NCI-H524 (cell line): ENCODE measurements around the gene NTSR1.

Source experiments
- DNase-seq, 2 experiments: peaks; one replicate each; lab custom pipeline; 2025; lab: John Stamatoyannopoulos, UW

NTSR1 gene

GRCh38 chr20:62707921-62708521, 615 bp upstream of the NTSR1 start:
- DNase-seq = peak; percentile 84 to 98

GRCh38 chr20:62709537-62709905, 885 bp downstream of the NTSR1 start:
- DNase-seq = peak; percentile 74 to 86

- DNase-seq = no peak
These were observed 1.7 kb downstream of the NTSR1 start for GRCh38 chr20:62710221-62710885.

- DNase-seq = peak in 1 of 2 experiments; percentile 26
These were observed 2.5 kb downstream of the NTSR1 start for GRCh38 chr20:62710886-62711702.

GRCh38 chr20:62711703-62712101, 3.1 kb downstream of the NTSR1 start:
- DNase-seq = peak; percentile 31 to 63

- DNase-seq = no peak
These were observed 4.0 kb downstream of the NTSR1 start for GRCh38 chr20:62712606-62713005.

- no peak for DNase-seq
These were observed 5.4 kb downstream of the NTSR1 start for GRCh38 chr20:62714006-62714405.

- DNase-seq = no peak
These were observed 6.2 kb downstream of the NTSR1 start for GRCh38 chr20:62714799-62715198.

GRCh38 chr20:62715201-62715600, 6.6 kb downstream of the NTSR1 start:
- DNase-seq = no peak

- DNase-seq = no peak
These were observed 7.7 kb downstream of the NTSR1 start for GRCh38 chr20:62716198-62716940.

- DNase-seq = no peak
These were observed 8.3 kb downstream of the NTSR1 start for GRCh38 chr20:62716941-62717310.

- DNase-seq = no peak
These were observed 9.3 kb downstream of the NTSR1 start for GRCh38 chr20:62717933-62718332.

GRCh38 chr20:62718546-62718945, 9.9 kb downstream of the NTSR1 start:
- no peak for DNase-seq

GRCh38 chr20:62719250-62719935, 10.8 kb downstream of the NTSR1 start:
- DNase-seq = no peak

- DNase-seq = no peak
These were observed 13.1 kb downstream of the NTSR1 start for GRCh38 chr20:62721511-62722370.

- DNase-seq = no peak
These were observed 14.0 kb downstream of the NTSR1 start for GRCh38 chr20:62722627-62723026.

GRCh38 chr20:62723351-62723750, 14.7 kb downstream of the NTSR1 start:
- no peak for DNase-seq

GRCh38 chr20:62723768-62724450, 15.3 kb downstream of the NTSR1 start:
- no peak for DNase-seq

- DNase-seq = no peak
These were observed 16.3 kb downstream of the NTSR1 start for GRCh38 chr20:62724692-62725595.
